ENCODE data around the gene EHD2.
"Not testable (repeated sequence)": the region's sequence is repeated elsewhere in the genome, so short reads cannot be mapped to it uniquely, and the experiment has no call there.

The EHD2 gene

DNA sequence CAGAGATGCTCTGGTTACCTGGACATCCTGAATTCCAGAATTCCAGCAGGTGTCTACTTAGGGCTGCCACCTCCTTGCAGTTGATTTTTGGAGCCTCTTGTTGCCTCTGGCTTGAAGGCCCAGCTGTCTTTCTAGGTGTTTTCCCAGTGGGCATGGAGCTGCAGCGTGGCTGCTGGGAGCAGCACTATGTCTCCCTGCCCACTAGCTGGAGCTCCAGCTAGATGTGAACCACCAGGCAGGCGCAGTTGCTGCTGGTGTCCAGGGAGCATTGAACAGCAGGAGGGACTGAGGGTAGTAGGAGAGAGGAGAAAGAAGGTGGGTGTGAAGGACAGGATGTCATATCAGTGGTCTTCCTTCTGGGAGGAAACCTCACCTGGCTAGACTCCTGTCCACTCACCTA, 55.4 kb downstream of the EHD2 start:
- DNase-seq (ENCODE audit: low read depth), result no peak

DNA sequence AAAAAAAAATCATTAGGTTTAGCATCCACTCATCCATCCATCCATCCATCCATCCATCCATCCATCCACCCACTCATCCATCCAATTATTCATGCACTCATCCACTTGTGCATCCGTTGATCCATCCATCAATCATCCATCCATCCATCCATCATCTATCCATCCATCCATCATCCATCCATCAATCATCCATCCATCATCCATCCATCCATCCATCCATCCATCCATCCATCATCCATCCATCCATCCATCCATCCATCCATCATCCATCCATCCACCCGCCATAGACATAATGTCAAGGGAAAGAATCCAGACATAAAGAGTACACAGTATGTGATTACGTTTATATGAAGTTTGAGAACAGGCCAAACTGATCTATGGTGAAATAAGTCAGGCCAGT, 56.3 kb downstream of the EHD2 start:
- no peak for DNase-seq (ENCODE audit: low read depth)

DNA sequence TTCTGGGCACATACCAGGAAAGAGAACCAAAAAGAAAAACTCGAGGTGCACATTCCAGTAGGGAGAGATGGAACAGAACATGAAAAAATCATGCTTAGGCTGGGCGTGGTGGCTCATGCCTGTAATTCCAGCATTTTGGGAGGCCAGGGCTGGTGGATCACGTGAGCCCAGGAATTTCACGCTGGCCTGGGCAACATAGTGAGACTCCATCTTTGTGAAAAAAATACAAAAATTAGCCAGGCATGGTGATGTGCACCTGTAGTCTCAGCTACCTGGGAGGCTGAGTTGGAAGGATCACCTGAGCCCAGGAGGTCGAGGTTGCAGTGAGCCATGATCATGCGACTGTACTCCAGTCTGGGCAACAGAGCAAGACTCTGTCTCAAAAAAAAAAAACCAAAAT, 58.1 kb downstream of the EHD2 start:
- not testable (repeated sequence) for DNase-seq (ENCODE audit: low read depth)

DNA sequence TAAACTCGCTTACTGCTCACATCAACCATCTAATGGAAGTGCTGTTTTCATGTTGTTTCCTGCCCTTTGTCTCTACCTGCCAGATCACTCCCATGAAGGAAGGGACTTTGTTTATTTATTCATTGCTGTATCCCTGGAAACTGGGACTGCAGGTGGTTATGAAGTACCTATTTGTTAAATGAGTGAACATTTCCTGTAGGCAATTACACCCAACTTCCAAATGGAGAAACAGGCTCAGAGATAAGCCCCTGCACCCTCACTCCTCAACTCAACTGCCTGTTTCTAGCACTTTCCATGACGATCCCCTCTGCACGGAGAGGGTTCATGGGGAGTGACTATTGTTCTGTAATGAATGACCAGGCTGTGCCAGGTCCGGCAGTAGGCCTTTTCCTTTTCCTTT, 63.3 kb downstream of the EHD2 start:
- DNase-seq (ENCODE audit: low read depth), result no peak

DNA sequence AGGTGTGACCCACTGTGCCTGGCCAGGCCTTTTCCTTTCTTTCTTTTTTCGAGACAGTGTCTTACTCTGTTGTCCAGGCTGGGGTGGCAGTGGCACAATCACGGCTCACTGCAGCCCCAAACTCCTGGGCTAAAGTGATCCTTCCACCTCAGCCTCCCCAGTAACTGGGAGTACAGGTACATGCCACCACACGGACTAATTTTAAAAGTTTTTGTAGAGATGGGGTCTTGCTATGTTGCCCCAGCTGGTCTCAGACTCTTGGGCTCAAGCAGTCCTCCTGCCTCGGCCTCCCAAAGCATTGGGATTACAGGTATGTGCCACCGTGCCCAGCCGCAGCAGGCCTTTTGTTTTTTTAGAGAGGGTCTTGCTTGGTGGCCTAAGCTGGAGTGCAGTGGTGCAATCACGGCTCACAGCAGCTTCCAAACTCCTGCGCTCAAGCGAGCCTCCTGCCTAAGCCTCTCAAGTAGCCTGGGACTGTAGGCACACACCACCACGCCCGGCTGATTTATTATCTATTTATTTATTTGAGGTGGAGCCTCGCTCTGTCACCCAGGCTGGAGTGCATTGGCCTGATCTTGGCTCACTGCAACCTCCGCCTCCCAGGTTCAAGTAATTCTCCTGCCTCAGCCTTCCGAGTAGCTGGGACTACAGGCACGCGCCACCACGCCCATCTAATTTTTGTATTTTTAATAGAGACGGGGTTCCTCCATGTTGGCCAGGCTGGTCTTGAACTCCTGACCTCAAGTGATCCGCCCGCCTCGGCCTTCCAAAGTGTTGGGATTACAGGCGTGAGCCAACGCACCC, 64.2 kb downstream of the EHD2 start:
- DNase-seq (ENCODE audit: low read depth), result not testable (repeated sequence)

DNA sequence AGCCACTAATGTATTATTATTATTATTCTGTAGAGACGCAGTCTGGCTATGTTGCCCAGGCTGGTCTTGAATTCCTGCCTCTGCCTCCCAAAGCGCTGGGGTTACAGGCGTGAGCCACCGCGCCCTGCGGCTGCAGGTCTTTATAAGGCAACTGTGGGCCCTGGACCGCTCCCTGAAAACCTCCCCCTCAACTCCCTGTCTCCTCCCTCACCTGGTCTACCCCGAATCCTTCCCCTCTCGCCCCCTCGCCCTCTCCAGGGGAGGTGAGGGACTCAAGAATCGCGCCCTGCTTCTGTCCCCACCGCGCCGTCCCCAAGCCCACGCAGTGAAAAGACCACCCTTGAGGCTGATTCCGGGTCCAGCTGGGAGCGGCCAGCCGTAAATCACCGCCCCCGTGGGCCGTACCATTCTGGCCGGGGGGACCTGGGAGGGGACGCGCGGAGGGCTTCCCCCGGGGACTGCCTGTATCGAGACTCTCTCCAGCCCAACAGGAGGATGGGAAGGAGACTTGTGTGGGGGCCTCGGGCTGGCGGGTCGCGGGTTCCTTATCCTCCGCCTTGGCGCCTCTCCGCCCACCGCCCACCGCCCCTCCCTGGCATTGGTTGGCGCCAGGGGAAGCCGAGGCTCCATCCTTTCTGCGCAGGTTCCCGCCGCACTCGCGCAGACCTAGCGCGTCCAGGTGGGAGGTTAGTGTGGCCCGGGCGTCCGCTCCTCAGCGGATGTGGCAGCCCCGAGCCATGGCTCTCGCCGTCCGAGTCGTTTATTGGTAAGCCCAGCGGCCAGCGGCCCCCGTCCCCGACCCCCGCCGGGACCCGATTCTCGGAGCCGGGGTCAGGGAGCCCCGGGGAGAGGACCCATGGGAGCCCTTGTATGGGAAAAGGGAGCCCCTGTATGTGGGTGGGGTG, 65.1 kb downstream of the EHD2 start, which contains the start of gene SELENOW:
Gene SELENOW (plus strand): TSS at position 655 of the 905 bp plus-strand sequence. CDS start 83 bp downstream, at position 738.
- DNase-seq (ENCODE audit: low read depth), result peak; percentile 62

DNA sequence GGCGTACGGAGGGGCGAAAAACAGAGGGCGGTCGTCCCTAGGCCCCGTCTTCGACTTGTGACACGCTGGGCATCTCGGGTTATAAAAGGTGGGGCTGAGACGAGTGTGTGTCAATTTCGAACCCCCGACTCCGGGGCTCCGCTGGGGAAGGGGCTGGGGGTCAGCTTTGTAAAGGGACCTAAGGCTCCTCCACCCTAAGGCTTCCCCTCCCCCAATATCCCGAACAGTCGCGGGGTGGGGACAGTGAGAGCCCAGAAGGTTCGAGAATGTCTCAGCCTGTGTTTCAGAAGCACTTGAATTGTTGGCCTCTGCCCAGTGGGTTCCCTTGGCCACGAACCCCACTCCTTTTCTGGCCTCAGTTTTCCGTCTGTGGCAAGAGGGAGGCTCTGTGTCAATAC, 65.7 kb downstream of the EHD2 start:
- no peak for DNase-seq (ENCODE audit: low read depth)

DNA sequence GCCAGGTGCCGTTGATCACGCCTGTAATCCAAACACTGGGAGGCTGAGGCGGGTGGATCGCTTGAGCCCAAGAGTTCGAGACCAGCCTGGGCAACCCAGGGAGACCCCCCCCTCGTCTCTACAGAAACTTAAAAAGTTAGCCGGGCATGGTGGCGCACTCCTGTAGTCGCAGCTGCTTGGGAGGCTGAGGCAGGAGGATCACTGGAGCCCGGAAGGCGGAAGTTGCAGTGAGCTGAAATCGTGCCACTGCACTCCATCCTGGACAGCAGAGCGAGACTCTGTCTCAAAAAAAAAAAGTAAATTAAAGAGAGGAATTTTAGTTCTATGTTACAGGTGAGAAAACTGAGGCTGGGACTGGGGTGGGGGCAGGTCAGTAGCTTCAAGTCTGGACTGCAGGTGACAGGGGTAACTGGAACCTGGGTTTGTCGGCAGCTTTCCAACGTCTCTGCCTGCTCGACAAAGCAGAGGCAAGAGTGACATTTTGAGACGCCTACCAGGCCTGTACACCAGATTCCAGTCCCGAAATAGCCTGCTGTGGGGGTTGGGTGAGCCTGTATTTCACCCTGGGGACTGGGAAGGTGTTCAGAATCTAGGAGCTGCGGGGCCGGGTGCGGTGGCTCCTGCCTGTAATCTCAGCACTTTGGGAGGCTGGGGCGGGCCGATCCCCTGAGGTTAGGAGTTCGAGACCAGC, 66.4 kb downstream of the EHD2 start:
- DNase-seq (ENCODE audit: low read depth), result no peak

DNA sequence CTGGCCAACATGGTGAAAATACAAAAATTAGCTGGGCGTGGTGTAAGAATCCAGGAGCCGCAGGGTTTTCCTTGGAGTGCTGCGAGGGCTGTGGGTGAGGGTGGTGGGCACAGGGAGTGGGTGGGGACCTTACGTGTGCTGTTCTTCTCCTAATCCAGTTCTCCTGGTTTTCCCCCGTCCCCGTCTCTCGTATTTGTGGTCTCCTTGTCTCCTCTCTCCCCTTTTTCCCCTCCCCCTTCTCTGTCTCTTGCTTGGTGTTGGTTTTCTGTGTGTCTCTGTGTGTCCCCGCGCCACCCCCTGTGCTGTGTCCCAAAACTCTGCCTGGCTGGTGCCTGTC, 67.0 kb downstream of the EHD2 start:
- DNase-seq (ENCODE audit: low read depth), result no peak

DNA sequence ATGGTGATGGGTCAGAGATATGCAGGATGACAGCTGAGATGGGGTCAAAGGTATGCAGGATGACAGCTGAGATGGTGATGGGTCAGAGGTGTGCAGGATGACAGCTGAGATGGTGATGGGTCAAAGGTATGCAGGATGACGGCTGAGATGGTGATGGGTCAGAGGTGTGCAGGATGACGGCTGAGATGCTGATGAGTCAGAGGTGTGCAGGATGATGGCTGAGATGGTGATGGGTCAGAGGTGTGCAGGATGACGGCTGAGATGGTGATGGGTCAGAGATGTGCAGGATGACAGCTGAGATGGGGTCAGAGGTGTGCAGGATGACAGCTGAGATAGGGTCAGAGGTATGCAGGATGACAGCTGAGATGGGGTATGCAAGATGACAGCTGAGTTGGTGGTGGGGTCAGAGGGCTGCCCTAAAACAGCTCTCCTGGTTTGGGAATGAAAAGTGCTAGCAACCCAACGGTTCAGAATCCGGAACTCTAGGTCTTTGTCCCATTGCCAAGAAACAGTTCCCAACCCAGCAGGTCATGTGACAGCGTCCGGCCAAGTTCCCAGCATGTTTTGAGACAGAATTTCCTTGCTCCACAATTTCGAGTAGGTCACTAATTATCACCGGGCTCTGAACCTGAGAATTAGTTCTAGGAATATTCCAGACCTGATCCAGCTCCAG, 68.5 kb downstream of the EHD2 start:
- DNase-seq (ENCODE audit: low read depth), result no peak

DNA sequence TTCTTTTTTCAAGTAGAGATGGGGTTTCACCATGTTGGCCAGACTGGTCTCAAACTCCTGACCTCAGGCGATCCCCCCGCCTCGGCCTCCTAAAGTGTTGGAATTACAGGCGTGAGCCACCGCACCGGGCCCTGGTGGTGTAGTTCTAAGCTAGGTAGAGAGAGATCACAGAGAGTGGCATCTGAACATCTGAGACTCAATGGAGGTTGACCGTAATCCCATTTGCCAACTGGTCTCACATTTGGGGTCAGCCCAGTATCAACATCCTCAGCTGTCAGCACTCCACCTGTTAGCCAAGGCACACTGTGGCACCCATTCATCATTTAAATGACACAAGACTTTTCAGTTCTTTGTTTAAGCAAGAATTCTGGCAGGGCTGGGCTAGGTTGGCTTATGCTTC, 73.3 kb downstream of the EHD2 start:
- no peak for DNase-seq (ENCODE audit: low read depth)

DNA sequence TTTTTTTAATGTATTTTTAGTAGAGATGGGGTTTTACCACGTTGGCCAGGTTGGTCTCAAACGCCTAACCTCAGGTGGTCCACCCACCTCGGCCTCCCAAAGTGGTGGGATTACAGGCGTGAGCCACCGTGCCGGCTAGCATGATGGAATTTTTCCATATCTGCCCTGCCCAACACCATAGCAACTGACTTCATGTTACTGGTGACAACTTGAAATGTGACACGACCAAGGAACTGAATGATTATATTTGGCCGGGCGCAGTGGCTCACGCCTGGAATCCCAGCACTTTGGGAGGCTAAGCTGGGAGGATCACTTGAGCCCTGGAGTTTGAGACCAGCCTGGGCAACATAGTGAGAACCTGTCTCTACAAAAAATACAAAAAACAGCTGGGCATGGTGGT, 74.1 kb downstream of the EHD2 start:
- not testable (repeated sequence) for DNase-seq (ENCODE audit: low read depth)

DNA sequence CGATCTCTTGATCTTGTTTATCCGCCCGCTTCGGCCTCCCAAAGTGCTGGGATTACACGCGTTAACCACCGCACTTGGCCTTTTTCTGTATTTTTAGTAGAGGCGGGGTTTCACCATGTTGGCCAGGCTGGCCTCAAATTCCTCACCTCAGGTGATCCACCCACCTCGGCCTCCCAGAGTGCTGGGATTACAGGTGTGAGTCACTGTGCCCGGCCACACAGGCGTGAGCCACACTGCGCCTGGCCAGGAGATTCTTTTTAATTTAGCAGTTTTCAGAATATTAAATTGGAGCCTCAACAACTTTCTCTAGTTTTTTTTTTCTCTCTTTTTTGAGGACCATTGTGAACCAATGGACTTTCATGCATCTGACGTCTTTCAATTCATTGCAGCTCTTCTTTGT, 76.6 kb downstream of the EHD2 start:
- not testable (repeated sequence) for DNase-seq (ENCODE audit: low read depth)

DNA sequence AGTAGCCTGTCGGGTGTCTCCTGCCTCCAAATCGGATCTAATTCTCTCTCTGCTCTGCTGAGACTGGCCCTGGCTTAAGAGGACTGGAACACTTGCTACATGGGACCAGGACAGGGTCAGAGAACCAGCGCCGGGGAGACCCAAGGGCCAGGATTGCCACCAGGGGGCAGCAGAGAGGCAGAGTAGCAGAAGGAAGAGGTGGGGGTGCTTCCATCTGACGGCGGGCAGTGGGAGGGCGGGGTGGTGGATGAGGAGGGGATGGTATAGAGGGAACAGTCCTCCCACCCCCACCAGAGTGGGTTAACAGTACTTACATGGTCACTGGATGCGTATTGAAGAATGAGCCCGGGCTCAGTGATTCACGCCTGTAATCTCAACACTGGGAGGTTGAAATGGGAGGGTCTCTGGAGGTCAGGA, 77.2 kb downstream of the EHD2 start:
- peak; percentile 83 for DNase-seq (ENCODE audit: low read depth)

DNA sequence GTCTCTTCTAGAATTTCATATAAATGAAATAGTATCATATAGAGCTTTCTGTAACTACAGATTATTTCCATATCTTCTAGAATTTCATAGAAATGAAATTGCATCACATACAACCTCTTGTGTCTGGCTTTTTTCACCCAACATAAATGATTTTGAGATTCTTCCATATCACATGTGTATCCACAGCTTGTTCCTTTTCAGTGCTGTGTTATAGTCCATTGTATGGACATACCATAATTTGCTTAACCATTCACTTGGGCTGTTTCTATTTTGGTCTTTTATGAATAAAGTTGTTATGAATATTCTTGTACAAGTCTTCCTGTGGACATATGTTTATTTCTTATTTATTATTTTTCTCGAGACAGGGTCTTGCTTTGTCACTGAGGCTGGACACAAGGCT, 79.4 kb downstream of the EHD2 start:
- no peak for DNase-seq (ENCODE audit: low read depth)

All from stimulated activated CD8-positive, alpha-beta memory T cell treated with anti-CD3 and anti-CD28 coated beads, Interleukin-15, amount 100 ng/mL, for 24 hours (primary cell).